Stimulated activated naive CD8-positive, alpha-beta T cell treated with anti-CD3 and anti-CD28 coated beads, Interleukin-15, amount 100 ng/mL, for 72 hours (primary cell): ENCODE data around the gene MCAM.

ENCODE experiments used
- ATAC-seq: fragments of 150-1000 bp; cut with Tn5 transposase; 2 replicates; pipeline ENCODE4 v1.10.0; 2021; ENCODE audit warnings: mild to moderate bottlenecking, moderate library complexity
- DNase-seq, 2 donors: peaks; one replicate each; pipeline ENCODE4 v3.0.0; 2021 to 2022
- H3K27ac Mint-ChIP-seq, 2 donors: one replicate each; pipeline ENCODE4 v1.8.0; 2022; ENCODE audit warnings: mild to moderate bottlenecking in 2 of 2, mixed read lengths in 2 of 2, moderate library complexity in 2 of 2
- H3K27me3 Mint-ChIP-seq: one replicate; pipeline ENCODE4 v1.8.0; 2022; ENCODE audit warnings: mixed read lengths
- H3K4me1 Mint-ChIP-seq: one replicate; pipeline ENCODE4 v1.8.0; 2022; ENCODE audit warnings: mild to moderate bottlenecking, mixed read lengths
- H3K4me3 Mint-ChIP-seq, 2 donors: one replicate each; pipeline ENCODE4 v1.8.0; 2022; ENCODE audit warnings: mild to moderate bottlenecking in 2 of 2, mixed read lengths in 2 of 2, moderate library complexity in 1 of 2
- H3K9me3 Mint-ChIP-seq, 2 donors: one replicate each; pipeline ENCODE4 v1.8.0; 2022; ENCODE audit warnings: mixed read lengths in 2 of 2

The MCAM gene

GRCh38 chr11:119322360-119322739 lies 5.4 kb upstream of the MCAM start:
- Mint-ChIP-seq H3K27ac (no peak overlapping the region), H3K9me3 (no peaks in the 10 kb centered on the region), H3K4me1 (peaks cover 46% of the 10 kb centered on the region), H3K27me3 (peaks cover 30% of the 10 kb centered on the region), H3K4me3 (no peak overlapping the region)
- DNase-seq (no peak), ATAC-seq (no peak)

DNA sequence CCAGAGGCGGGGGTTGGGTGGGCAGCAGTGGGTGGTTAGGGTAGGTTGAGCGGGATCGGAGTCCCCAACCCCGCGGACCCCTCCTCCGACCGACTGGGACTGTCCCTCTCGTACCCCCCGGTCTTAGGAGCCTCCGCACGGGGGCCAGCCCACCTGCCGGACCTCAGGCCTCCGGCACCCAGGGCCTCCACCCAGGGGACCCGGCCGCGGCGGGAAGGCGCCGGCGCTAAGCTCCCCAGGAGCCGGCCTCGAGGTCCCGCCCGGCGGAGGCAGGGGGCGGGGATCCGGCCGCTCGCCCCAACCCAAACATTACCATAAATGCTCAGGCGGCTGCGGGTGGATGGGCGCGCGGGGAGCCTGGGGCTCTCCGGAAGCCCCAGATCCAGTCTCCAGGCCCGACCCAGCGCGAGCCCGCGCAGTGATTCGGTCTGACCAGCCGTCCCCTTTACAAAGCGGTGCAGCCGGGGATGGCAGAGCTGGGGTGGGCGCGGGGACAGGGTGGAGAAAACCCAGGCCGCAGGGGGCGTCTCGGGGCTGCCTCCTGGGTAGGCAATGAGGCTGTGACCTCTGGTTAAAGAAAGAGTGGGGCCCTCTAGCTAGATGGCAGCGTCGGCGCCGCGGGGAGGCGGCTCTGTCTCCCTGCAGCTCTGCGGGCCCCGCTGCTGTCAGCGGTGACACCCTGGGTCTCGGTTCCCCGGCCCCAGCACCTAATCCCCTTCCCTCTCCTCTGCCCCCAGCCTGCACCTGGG lies 4.0 kb upstream of the MCAM start:
- H3K27me3 Mint-ChIP-seq: peaks cover 40% of the 10 kb centered on the region
- DNase-seq (peak; percentile 78 to 83), ATAC-seq (peak; percentile 80)
- peak overlapping the region; percentile 92 to 96 for H3K4me3 Mint-ChIP-seq
- peak overlapping the region; percentile 96 to 99 for H3K27ac Mint-ChIP-seq
- H3K9me3 Mint-ChIP-seq: no peaks in the 10 kb centered on the region
- H3K4me1 Mint-ChIP-seq: peaks cover 55% of the 10 kb centered on the region

DNA sequence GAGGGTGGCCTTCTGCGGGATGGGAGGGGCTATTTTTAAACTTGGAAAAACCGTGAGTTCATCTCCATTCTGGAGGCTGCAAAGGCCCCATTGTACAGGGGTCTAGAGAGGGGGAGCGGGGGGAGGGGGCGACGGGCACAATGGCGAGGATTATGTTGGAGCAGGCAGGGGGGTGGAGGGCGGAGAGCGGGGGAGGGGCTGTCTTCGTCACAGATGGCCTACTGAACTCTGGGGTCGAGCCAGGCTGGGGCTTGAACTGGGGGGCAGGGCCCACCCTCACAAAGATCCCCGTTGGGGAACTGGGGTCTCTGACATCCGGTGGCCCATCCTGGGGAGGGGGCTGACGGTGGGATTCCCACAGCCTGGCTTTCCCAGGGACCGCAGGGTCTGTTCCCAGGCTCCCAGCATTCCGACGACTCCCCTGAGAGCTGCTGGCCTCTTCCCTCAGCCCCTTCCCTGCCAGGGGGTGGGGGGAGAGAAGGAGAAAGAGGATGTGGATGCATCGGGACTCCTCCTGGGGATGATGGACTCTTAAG lies 3.4 kb upstream of the MCAM start:
- Mint-ChIP-seq H3K9me3 (no peaks in the 10 kb centered on the region), H3K27ac (peak overlapping the region in 1 of 2 donors; percentile 2), H3K4me3 (peak overlapping the region; percentile 72 to 75), H3K27me3 (peaks cover 46% of the 10 kb centered on the region), H3K4me1 (peaks cover 61% of the 10 kb centered on the region)
- DNase-seq (no peak), ATAC-seq (no peak)

DNA sequence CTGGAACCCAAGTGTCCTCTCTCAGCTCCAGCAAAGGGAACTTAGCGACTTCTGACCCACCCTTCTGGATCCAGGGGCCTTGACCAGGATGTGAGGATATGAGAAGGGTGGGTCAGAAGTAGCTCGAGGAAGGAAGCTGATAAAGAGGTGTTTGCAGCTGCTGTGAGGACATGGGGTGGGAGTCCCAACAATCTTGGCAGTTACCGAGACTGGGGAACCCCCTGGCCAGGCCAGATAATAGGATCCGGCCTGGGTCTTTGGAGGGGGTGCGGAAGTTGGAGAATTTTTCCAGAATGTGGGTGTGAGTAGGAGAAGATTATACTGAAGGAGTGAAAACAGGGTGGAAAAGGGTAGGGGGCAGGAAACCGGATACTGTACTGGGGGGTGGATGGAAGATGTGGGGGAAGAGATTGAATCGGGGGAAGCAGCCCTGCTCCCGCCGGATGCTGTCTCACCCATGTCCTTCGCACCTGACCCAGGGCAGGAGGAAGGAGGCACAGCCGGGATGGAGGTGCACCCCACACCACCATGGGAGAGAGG lies 2.8 kb upstream of the MCAM start:
- Mint-ChIP-seq H3K4me1 (peaks cover 67% of the 10 kb centered on the region), H3K9me3 (no peaks in the 10 kb centered on the region), H3K4me3 (peak overlapping the region; percentile 72 to 75), H3K27me3 (peaks cover 52% of the 10 kb centered on the region), H3K27ac (peak overlapping the region; percentile 2 to 88)
- no peak for DNase-seq
- ATAC-seq: no peak

DNA sequence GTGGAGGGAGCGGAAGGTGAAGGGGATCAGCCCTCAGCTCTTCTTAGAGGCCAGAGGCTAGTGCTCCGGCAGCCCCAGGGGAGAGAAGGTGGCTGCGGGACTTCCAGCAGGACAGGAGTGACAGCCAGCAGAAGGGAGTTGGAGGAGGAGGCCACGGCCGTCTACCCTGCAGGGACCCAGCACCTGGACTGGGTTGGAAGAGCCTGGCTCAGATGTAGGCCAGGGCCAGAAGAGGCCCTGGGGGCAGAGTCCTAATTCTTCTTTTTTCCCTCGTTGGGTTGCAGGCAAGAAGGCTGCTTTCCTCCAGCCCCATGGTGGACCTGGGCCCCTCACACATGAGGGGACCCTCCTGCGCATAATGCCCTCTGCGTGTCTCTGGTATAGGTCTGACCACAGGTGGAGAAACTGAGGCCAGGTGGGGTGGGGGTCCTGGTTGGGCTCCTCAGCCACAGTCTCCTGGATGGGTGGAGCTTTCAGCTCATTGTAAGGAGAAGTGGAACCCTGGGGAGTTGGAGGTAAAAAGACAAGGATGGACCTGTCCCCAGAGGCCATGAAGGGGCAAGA lies 2.3 kb upstream of the MCAM start:
- Mint-ChIP-seq H3K9me3 (no peaks in the 10 kb centered on the region), H3K4me1 (peaks cover 69% of the 10 kb centered on the region), H3K27me3 (peaks cover 57% of the 10 kb centered on the region), H3K27ac (peak overlapping the region; percentile 51 to 81), H3K4me3 (peak overlapping the region; percentile 54 to 60)
- ATAC-seq (no peak), DNase-seq (peak in 1 of 2 donors; percentile 9)

DNA sequence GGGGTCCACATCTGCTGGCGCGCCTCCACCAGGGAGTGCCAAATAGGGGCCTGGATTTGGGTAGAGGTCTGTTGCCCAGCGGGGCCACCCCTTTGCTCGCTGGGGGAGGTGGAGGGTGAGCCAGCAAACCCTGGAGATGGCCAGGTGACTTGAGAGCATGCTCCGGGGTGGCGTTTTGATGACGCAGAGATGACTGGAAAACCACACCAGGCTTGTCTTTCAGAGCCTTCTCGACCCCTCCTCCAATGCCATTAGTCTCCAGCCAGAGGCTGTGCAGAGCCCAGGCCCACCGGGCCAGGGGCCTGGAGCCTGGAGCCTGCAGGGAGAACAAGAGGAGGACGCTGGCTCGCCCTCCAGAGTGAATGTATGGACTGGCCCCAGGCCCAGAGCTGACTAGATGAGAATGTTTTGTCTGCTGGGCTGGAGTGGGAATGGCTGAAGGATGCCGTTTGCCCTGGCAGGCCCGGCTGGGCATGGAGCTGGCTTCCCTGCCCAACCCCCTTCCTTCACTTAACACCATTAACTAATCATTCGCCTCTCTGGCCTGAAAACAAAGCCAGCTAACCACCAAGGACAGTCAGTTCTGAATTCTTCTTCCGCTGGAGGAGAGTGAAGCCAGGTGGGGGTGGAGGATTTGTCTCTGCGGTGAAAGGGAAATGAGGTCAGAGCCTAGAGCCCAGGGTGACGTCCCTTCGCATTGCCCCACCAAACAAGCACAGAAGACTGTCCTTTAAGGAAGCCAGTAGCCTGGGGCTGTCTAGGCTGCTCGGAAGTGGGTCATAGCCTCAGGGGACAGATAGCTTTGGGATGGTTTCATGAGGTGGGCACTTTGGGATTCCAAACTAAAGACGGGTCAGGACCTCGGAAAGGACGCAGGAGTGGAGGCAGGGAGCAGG lies 1.6 kb upstream of the MCAM start:
- H3K27ac Mint-ChIP-seq: peak overlapping the region in 1 of 2 donors; percentile 81

GRCh38 chr11:119317592-119318239 lies 786 bp upstream of the MCAM start:
- no peaks in the 10 kb centered on the region for H3K9me3 Mint-ChIP-seq
- no peak overlapping the region for H3K27ac Mint-ChIP-seq
- peaks cover 61% of the 10 kb centered on the region for H3K4me1 Mint-ChIP-seq
- H3K4me3 Mint-ChIP-seq: peak overlapping the region; percentile 22 to 54
- ATAC-seq (no peak), DNase-seq (peak in 1 of 2 donors; percentile 10)
- peaks cover 57% of the 10 kb centered on the region for H3K27me3 Mint-ChIP-seq

More for the DNA sequence above, 1.6 kb upstream of the MCAM start:
- Mint-ChIP-seq H3K9me3 (no peaks in the 10 kb centered on the region), H3K4me3 (peak overlapping the region; percentile 54 to 60), H3K27me3 (peaks cover 57% of the 10 kb centered on the region), H3K4me1 (peaks cover 65% of the 10 kb centered on the region)
- DNase-seq: peak in 1 of 2 donors; percentile 22
- ATAC-seq: no peak

DNA sequence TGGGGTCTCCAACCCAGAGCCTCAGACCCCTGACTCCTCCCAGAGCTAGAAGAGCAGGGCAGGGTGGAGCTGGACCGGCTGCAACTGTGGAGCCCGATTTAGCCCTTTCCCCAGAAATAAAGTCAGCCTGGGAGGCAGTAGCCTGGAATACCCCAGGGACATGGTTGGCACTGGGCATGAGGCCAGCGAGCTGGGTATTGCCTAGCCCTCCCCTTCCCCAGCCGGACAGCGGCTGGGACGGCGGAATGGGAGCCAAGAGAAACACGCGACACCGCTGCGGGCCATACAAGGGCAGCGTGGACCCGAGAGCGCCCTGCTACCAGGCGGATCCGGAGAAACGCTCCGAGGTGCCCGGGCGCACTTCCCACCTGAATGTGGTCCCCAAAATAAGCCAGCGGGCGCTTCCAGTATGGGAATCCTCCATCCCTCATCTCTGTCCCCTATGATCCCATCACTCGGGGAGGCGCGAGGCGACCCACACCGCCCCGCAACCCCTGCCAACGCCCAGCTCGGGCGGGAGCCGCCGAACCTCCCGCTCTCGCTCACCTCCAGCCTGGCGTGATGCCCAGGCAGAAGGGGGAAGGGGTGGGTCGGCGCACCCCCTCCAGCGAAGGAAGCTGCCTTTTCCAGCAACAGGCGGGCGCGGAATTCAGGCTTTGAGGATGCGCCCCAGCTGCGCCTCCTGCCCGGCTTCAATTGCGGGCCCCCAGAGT lies 758 bp downstream of the MCAM start:
- Mint-ChIP-seq H3K4me1 (peaks cover 48% of the 10 kb centered on the region), H3K27me3 (peaks cover 57% of the 10 kb centered on the region), H3K4me3 (peak overlapping the region; percentile 80 to 88), H3K27ac (peak overlapping the region in 1 of 2 donors; percentile 80), H3K9me3 (no peaks in the 10 kb centered on the region)
- ATAC-seq (peak; percentile 4), DNase-seq (no peak)

DNA sequence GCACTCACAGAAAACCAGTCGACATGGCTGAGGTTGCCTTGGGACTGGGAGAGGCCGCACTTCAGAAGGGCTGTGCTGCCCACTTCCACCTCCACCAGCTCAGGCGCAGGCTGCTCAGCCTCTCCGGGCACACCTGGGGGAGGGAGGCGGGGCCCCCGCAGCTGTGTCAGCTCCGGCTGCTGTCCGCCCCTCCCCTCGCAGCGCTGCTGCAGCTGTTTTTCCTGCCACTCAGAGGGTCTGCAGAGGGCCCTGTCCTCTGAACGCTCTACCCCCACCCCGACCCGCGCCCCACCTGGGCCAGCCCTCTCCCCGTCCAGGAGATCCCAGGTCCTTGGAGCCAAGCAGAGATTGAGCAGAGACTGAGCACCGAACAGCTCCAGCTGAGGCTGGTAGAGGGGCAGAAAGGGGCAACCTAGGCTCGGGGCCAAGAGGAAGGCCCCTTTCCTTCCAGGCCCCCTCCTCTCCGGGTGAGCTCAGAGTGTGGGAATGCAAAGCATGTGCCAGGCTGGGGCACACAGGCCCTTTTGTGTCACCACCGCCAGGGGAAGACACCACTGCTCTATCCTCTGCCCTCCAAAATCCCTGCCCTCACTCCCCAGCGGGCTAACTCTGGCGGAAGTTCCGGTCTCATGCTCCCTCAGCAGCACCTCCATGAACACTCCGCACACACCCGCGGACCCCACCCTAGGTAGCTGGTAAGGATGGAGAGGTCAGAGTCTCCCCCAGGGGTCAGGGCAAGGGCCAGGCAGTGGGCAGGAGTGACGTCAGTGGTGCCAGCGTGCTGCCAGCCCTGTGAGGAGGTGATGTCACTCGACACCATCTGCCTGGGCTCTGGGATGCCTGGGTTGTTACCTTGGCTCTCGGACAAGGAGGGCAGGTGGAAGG lies 1.6 kb downstream of the MCAM start:
- Mint-ChIP-seq H3K27ac (peak overlapping the region; percentile 19 to 80), H3K9me3 (no peaks in the 10 kb centered on the region), H3K27me3 (peaks cover 57% of the 10 kb centered on the region), H3K4me3 (peak overlapping the region; percentile 80 to 88), H3K4me1 (peaks cover 48% of the 10 kb centered on the region)
- ATAC-seq: peak; percentile 74
- DNase-seq: peak; percentile 48 to 65

- H3K4me1 Mint-ChIP-seq: peaks cover 42% of the 10 kb centered on the region
- no peak overlapping the region for H3K27ac Mint-ChIP-seq
- ATAC-seq (no peak), DNase-seq (no peak)
- H3K4me3 Mint-ChIP-seq: peak overlapping the region; percentile 80 to 88
- no peaks in the 10 kb centered on the region for H3K9me3 Mint-ChIP-seq
- H3K27me3 Mint-ChIP-seq: peaks cover 51% of the 10 kb centered on the region
These were observed 2.2 kb downstream of the MCAM start for GRCh38 chr11:119314726-119315125.

DNA sequence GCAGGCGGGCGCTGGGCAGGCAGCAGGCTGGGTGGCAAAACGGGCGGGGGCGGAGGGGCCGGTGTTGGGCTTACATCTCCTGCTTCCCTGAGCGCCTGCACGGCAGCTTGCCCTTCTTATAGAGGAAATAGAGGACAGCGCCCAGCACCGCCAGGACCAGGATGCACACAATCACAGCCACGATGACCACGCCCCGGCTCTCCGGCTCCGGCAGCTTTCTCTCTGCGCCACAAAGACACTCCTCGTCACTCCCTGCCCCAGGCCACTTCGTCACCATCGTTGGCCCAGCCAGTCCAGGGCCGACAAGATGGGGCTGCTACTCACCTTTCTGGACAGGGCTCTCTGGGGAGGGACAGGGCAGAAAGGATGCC lies 6.3 kb downstream of the MCAM start:
- DNase-seq (no peak), ATAC-seq (no peak)
- no peak overlapping the region for H3K4me3 Mint-ChIP-seq
- H3K4me1 Mint-ChIP-seq: peaks cover 36% of the 10 kb centered on the region
- no peak overlapping the region for H3K27ac Mint-ChIP-seq
- H3K9me3 Mint-ChIP-seq: no peaks in the 10 kb centered on the region
- peaks cover 14% of the 10 kb centered on the region for H3K27me3 Mint-ChIP-seq

- peaks cover 36% of the 10 kb centered on the region for H3K4me1 Mint-ChIP-seq
- DNase-seq: no peak
- H3K4me3 Mint-ChIP-seq: no peak overlapping the region
- peak overlapping the region in 1 of 2 donors; percentile 87 for H3K27ac Mint-ChIP-seq
- ATAC-seq: no peak
- H3K9me3 Mint-ChIP-seq: no peaks in the 10 kb centered on the region
- H3K27me3 Mint-ChIP-seq: peaks cover 9% of the 10 kb centered on the region
These were observed 6.8 kb downstream of the MCAM start for GRCh38 chr11:119309953-119310681.

GRCh38 chr11:119309411-119309810 lies 7.5 kb downstream of the MCAM start:
- Mint-ChIP-seq H3K27ac (peak overlapping the region in 1 of 2 donors; percentile 87), H3K4me3 (no peak overlapping the region), H3K4me1 (peaks cover 37% of the 10 kb centered on the region), H3K27me3 (peaks cover 2% of the 10 kb centered on the region), H3K9me3 (no peaks in the 10 kb centered on the region)
- no peak for DNase-seq
- ATAC-seq: no peak
